ENCODE data around the gene SLC4A1AP. TPM values are rescaled to one million over a fixed set of nuclear protein-coding genes. Genes with fewer than 3 reads are reported as not detected.

Gene SLC4A1AP
- total RNA-seq, 1 experiment from 2014 or later, result 17.4 TPM

DNA sequence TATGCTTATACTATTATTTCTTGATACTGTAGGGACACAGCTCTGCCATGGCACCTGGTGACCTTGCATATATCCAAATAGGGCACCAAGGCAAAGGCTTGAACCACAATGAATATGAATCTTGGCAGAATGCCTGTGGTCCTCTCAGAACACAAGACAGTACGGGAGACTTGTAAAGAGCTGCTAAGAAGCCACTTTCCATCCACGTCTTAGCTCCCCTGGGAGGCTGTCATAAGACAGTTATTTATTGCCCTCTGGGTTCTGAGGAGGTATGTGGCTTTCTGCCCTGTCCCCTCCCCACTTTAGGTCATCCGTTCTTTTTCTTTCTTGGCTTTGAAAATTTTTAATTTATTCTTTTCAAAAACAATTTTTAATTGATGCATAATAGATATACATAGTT lies 78.0 kb downstream of the SLC4A1AP start:
- DNase-seq (ENCODE audit: low spot score), result no peak

DNA sequence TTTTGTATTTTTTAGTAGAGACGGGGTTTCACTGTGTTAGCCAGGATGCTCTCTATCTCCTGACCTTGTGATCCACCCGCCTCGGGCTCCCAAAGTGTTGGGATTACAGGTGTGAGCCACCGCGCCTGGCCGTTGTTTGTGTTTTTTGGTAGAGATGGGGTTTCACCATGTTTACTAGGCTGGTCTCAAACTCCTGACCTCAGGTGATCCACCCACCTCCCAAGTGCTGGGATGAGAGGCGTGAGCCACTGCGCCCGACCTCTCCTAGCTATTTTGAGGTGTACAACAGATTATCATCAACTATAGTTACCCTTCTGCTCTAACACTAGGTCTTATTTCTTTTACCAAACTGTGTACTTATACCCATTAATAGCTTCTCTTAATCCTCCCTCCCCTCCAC lies 78.9 kb downstream of the SLC4A1AP start:
- no peak for DNase-seq (ENCODE audit: low spot score)

Other genes with a start within 250 kb of the SLC4A1AP start
- gene NRBP1, start 235.3 kb upstream of the SLC4A1AP start, total RNA-seq (2014; rRNA removed; shearing (Covaris generic)), result 99.9 and 102 TPM in 2 replicates
- not detected in 2 replicates for gene KRTCAP3, start 221.5 kb upstream of the SLC4A1AP start, total RNA-seq (2014; rRNA removed; shearing (Covaris generic))
- gene IFT172, start 174.1 kb upstream of the SLC4A1AP start, total RNA-seq (2014; rRNA removed; shearing (Covaris generic)), result 4.5 and 6.3 TPM in 2 replicates
- gene FNDC4, start 168.7 kb upstream of the SLC4A1AP start, total RNA-seq (2014; rRNA removed; shearing (Covaris generic)), result 0.16 and 0.29 TPM in 2 replicates
- gene GCKR, start 167.1 kb upstream of the SLC4A1AP start, total RNA-seq (2014; rRNA removed; shearing (Covaris generic)), result not detected in 2 replicates
- gene ZNF512, start 80.8 kb upstream of the SLC4A1AP start, total RNA-seq (2014; rRNA removed; shearing (Covaris generic)), result 16.9 and 18.0 TPM in 2 replicates
- 1.5 and 1.9 TPM in 2 replicates for gene CCDC121, start 34.9 kb upstream of the SLC4A1AP start, total RNA-seq (2014; rRNA removed; shearing (Covaris generic))
- gene GPN1, start 34.8 kb upstream of the SLC4A1AP start, total RNA-seq (2014; rRNA removed; shearing (Covaris generic)), result 22.3 and 29.9 TPM in 2 replicates
- 9.1 and 11.8 TPM in 2 replicates for gene SUPT7L, start 275 bp upstream of the SLC4A1AP start, total RNA-seq (2014; rRNA removed; shearing (Covaris generic))
- 99.6 and 124 TPM in 2 replicates for gene MRPL33, start 107.8 kb downstream of the SLC4A1AP start, total RNA-seq (2014; rRNA removed; shearing (Covaris generic))
- gene RBKS, start 226.5 kb downstream of the SLC4A1AP start, total RNA-seq (2014; rRNA removed; shearing (Covaris generic)), result 0.23 and 3.6 TPM in 2 replicates
- gene BABAM2, start 226.8 kb downstream of the SLC4A1AP start, total RNA-seq (2014; rRNA removed; shearing (Covaris generic)), result 11.7 and 20.7 TPM in 2 replicates